Activated CD4-positive, alpha-beta T cell treated with anti-CD3 and anti-CD28 coated beads for 4 hours (primary cell): ENCODE measurements around the gene DIS3L2.
"Not testable (repeated sequence)": the region's sequence is repeated elsewhere in the genome, so short reads cannot be mapped to it uniquely, and the experiment has no call there.

Source experiments
- DNase-seq, 2 donors: peaks; one replicate each; pipeline ENCODE4 v3.0.0-alpha.2; 2020

Gene DIS3L2

DNA sequence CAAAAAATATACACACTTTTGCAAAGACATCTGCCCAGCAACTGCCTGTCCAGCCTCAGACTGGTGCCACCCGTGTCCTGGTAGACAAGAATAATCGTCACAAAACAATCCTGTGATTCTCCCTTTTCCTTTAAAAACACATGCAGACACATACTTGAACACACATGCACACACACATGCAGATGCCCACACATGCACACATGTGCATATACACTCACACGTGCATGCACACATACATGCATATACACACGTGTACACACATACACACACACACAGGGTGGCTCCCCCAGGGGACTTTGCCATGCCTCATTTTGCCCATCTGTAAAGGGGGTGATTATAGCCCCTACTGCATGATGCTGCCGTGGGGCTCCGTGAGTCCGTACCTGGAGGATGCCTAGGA is 392.1 kb downstream of the DIS3L2 start:
- no peak for DNase-seq

DNA sequence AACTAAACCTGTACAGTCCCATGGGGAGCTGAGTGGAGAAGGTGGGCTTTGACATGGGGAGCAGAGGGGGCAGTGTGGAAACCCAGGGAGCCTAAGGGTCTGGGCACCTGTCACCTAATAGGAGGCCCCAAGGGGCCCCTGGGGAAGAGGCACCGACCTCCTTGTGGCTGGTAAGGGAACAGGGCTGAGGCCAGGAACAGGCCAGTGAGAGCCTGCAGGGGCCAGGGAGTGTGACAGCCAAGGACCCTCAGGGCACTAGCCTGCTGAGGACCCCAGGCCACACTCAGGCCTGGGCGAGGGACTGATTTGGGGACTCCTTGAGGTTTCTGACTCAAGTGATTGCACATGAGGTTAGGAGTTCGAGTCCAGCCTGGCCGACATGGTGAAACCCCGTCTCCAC is 392.6 kb downstream of the DIS3L2 start:
- DNase-seq, result no peak

DNA sequence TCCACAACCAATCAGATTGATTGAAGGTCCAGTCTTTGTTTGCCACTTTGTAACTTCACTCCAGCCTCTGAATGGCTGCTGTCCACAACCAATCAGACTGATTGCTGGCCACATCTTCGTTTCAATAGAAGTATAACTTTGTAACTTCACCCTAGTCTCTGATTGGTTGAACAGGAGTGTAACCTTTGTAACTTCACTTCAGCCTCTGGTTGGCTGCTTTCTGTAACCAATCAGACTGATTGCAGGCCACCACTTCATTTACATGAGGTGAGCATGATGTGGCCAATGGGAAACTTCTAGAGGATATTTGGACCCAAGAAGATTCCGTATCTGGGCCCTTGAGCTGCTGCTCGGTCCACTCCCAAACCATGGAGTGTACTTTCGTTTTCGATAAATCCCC is 400.1 kb downstream of the DIS3L2 start:
- DNase-seq, result no peak

DNA sequence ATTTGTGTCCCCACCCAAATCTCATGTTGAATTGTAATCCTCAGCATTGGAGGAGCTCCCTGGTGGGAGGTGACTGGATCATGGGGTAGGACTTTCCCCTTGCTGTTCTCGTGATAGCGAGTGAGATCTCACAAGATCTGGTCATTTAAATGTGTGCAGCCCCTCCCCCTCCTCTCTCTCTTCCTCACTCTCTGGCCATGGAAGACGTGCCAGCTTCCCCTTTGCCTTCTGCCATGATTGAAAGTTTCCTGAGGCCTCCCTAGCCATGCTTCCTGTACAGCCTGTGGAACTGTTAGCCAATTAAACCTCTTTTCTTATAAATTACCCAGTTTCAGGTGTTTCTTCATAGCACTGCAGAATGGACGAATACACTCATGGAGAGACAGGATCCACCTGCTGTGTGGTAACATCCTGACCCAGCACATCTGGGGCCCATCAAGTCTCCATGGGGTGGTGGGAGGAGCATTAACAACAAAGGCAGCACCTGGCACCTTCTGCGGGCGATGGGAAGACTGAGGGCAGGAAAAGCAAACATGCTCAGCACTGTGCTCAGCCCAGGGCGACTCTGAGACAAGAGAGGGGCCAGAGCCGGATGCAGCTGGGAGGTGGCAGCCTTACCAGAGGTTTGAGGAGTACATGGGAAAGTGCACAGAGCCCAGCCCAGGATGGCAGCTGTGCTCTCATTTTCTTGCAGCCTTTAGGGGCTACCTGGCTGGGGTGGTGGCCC is 400.8 kb downstream of the DIS3L2 start:
- DNase-seq, result no peak

DNA sequence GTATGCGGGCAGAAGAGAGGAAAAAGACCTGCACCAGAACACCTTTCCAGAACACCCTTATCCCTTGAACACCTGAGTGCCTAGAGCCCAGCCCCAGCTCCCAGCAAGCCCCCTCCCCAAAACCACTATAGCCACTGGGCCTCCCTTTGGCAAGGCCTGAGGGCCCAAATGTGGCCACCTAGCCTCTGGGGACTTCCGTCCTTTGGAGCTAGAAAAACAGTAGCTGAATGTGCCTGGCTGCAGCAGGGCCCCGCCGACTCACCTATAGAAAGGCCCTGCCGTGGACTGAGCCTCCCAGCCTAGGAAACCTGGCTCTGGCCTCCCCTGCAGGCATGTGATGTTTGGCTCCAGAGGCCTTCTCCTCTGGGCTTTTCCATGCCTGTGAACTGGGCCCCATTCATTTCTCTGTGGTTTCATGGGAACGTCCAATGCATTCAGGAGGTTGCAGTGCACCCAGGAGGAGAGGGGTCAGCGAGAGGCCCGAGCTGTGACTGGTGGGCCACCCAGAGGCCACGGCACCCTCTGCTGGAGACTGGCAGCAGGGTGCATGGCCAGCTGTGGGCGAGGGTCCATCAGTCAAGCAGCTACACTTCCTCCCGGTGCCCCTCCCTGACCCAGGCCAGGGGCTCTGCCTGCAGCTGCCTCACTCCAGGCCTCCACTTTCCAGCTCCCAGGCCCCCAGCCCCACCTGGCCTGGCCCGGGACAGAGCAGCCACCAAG is 401.7 kb downstream of the DIS3L2 start:
- DNase-seq, result not testable (repeated sequence)

DNA sequence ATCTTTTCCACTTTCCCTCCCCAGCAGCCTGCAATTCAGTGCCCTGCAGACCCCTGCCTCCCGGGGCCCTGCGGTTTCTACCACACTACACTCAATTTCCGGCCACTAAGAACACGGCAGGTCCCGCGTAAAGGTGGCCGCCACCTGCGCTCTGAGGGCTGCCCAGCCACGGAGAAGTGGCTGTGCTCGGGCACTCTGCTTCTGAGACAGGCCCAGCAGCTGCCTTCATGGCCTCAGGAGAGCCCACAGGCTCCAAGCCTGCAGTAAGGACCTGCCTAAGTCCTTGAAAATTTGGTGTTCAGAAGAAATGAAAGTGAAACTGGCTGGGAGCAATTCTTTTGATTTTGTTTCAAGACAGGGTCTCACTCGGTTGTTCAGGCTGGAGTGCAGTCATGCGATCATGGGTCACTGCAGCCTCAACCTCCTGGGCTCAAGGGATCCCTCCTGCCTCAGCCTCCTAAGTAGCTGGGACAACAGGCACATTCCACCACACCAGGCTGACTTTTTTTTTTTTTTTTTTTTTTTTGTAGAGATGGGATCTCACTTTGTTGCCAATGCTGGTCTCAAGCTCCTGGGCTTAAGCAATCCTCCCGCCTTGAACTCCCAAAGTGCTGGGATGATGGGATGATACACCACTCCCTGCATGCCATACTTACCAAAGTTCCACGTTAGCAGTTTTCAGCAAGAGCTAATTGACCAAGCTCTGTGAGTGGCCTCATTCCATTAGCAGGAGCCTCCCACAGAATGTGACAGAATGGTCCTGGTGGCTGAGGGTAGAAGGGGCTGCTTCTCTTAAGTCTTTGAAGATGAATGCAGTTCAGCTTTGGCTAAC is 402.5 kb downstream of the DIS3L2 start:
- no peak for DNase-seq

DNA sequence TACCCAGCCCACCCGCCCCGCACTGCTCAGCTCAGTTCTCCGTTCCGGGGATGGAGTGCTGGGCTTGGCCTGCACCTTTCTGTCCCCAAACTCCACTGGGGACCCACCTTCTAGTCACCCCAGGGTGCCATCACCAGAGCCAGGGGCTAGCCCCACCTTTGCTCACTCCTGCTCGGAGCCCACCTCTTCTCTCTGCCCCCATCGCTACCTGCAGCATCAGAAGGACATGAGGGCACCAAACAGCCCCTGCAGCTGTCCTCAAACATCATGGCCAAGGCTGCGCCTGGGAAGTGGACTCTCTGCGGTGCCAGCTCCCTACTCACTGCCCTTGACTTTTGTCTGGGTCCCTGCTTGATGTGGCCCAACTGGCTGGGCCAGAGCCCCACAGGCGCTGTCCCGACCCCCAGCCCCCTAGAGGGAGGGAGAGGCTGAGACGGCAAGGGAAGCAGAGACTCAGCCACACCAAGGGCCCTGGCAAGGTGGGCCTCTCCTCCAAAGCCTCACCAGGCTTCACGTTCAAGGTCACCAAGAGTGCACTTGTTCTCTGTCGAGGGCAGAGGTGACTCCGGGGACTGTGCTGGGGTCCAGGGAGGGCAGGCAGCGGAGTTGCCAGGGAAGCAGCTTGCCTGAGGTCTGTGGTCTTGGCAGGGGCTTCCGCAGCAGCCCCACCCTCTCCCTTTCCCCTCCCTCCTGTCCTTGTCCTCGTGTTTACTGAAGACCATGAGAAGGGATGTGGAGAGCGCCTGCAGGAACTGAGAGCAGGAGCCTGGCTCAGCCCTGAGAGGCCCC is 403.5 kb downstream of the DIS3L2 start:
- not testable (repeated sequence) for DNase-seq

DNA sequence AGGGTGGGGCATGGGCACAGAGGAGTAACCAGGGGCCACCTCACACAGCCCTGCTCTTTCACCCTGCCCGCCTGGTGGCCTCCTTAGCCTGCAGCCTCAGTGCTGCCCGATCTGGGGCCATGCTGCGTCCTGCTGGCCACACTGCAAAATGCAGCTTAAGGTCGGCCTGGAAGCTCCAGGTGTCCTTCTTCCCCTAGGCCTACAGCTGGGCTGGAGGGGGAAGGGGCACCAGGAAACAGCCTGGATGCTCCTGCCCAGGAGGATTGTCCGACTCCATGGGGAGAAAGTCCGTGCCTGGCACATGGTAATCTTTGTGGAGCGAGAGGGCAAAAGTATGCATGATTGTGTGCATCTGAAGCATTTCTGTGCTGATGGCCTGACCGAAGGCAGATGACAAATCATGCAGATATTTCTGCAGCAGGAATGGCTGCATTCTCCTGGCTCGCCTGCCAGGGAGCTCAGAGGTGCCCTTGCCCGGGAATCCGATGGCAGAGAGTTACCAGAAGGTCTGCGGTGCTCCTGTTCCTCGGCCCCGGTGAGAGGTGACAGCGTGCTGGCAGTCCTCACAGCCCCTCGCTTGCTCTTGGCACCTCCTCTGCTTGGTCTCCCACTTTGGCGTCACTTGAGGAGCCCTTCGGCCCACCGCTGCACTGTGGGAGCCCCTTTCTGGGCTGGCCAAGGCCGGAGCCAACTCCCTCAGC is 404.3 kb downstream of the DIS3L2 start:
- no peak for DNase-seq

DNA sequence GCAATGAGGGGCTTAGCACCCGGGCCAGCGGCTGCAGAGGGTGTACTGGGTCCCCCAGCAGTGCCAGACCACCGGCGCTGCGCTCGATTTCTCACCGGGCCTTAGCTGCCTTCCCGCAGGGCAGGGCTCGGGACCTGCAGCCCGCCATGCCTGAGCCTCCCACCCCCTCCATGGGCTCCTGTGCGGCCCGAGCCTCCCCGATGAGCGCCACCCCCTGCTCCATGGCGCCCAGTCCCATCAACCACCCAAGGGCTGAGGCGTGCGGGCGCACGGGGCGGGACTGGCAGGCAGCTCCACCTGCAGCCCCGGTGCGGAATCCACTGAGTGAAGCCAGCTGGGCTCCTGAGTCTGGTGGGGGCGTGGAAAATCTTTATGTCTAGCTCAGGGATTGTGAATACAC is 404.9 kb downstream of the DIS3L2 start:
- not testable (repeated sequence) for DNase-seq

DNA sequence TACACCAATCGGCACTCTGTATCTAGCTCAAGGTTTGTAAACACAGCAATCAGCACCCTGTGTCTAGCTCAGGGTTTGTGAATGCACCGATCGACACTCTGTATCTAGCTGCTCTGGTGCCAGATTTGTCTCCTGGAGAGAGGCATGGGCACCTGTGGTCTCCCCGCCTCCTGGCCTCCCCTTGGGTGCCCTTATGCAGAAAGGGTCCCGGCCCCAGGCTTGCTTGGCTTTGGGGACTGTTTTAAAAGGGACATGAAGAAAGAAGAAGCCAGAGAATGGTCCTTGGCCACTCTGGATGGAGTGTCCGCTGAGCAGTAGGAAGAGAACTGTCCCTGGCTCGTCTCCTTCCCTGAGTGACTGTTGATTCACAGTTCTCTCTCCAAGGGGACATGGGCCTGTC is 405.5 kb downstream of the DIS3L2 start:
- no peak for DNase-seq

DNA sequence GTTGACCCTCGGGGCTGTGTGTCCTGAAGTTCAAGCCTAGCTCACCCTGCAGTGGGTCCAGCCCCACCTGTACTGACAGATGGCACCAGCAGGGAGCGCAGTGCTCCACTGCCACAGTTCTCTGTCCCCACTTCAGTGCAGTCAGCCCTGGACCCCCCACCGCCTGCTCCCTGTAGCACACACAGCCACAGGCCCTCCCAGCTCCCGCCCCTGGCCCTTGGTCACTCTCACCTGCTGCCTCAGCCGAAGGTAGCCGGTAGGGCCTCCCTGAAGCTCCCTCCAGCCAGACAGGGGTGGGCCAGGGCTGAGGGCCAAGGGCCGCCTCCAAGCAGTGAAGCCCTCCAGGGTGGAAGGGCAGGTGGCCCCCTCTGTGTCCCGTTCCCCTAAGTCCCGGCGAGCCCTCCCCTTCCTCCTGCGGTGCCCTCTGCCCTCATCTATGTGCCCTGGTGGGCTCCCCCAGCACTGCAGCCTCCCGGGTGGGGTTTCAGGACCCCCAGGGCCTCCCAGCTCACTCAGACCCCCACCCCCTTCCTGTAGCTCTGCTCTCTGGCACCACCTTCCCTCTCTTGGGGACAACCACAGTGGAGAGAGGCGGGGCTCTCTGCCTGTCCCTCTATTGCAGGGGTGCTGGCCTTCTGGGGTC is 406.2 kb downstream of the DIS3L2 start:
- no peak for DNase-seq

DNA sequence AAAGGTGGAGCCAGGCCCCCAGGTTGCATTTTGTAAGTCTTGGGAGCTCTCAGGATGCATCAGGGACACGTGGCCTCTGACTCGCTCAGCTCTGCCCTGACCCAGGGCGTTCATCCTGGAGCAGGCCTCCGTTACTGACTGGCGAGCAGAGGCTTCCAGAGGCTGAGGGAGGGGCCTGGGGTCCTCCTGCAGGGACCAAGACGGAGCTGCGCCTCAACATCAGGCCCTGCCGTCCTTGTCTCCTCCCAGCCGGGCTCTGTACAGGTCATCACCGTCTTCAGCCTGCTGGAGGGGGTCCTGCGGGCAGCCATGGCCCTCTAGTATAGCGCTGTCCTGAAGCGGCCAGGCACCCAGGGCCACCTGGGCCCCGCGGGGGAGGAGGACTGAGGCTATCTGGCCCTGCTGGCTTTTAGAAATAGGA is 406.8 kb downstream of the DIS3L2 start:
- no peak for DNase-seq

DNA sequence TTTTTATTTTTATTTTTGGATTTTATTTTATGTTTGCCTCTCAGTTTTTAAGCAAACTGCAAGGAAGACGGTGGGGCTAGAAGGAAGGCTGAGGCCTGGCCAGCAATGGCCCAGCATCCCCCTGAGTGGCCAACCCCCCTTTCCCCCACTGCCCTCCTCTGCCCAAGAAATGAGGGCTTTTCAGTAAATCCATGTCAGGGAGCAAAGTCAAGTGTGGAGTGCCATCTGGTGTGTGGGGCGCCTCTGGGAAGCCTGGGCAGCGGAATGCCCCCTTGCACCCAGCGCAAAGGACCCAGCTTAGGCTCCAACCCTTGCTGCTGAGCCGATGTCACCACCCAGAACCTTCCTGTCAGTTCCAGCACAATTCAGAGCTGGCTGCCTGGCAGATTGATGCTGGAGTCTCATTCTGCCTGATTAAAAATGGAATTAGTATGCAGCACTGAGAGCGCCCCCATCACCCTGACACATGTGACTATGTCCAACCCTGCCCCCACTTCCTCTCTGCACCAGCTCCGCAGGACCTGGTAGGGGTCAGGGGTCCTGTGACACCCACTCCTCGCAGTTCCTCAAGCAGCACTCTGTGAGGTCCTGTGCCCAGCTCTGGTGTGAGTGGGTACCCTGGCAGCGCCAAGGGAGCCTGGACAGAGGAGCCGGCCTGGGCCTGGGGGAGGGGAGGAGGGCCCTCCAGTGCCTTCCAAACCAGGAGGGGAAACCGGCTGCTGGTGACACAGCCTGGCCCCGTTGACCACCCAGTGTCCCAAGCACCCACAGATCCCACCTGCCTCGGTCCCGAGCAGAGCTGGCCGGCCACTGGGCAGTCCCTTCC is 407.8 kb downstream of the DIS3L2 start:
- no peak for DNase-seq

DNA sequence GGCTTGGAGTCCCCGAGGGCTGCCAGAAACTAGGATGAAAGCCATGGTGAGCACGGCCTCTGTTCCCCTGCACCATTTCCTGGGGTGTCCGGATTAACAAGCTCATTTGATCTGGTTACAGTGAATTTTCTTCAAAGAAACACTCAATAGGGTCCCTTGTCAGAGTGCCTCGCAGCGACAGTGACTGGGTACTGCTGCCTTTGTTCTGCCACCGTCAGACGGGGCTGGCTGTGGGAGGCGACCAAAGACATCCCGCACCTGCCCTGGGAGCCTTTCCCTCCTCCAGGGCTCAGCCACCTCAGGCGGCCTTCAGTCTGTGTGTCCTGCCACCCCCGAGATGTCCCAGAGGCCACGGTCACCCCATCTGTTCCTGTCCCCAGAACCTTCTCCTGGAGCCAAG is 408.5 kb downstream of the DIS3L2 start:
- not testable (repeated sequence) for DNase-seq

DNA sequence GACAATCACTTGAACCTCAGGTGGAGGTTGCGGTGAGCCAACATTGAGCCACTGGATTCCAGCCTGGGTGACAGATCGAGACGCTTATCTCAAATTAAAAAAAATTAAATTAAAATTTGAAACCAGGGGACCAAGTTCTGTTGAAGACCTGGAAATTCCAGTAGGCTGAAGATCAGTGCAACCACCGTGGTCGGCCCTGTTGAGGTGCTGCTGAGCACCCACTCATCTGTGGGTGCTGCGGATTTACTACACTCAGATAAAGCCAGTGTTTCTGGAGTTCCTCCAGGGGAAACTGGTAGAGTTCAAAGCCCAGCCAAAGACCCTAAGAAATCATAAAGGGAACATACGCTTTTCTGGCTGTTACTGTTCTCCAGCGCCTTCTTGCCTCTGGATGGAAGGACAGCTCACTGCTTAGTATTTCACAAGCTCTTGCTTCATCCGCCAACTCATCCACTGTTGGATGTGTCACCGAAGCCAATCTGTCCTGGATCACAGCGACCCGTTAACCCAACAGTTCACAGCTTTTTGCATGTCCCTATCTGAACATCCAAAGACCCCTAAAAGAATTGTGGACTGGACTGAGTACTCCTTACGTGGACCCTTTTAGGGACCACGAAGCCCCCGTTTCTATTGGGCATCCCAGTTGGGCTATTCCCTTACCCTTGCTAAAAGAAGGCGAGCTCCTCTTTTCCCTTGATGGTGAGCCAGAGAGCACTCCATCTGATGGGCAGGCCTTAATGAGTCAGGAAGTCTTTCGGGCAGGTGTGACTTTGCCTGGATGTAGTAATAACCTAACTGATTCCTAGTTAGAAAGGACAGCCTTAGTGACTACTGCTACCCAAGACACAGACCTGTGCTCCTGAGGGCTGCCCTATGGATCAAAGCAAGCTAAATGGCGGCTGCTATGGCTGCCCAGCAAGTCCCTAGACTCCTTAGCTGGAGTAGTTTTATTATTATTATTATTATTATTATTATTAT is 411.0 kb downstream of the DIS3L2 start:
- no peak for DNase-seq

DNA sequence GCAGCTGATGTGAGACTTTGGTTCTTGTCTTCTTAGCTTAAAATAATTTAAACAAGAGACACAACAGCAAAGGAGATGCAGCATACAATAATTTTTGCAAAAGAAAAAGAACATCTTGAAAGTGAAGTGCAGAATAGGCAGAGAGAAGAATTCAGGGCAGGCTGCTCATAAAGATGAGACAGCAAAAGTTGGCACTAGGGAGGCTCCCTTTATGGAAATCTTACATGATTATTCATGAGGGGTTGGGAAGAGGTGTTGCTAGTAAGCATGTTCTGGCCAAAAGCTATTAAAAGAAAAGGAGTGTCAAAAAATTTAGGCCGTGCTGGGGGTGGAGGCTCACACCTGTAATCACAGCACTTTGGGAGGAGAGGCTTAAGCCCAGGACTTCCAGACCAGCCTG is 412.8 kb downstream of the DIS3L2 start:
- DNase-seq, result no peak

DNA sequence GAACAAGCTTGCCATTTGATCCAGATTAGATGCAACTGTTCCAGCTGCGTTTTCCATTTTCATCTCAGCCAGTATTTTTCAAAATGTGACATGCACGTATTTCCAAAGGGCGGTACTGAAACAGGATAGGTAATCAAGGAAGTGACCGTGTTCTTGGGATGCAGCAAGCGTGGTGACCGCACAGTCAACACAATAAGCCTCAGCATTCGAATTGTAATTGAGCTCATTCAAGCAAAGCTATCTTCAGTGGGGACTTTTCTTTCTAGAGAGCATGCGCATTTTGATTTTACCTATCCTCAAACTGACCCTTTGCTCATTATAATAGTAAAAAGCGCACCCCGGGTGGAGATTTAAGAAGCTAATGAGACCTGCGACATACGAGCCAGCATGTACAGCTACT is 413.7 kb downstream of the DIS3L2 start:
- no peak for DNase-seq

DNA sequence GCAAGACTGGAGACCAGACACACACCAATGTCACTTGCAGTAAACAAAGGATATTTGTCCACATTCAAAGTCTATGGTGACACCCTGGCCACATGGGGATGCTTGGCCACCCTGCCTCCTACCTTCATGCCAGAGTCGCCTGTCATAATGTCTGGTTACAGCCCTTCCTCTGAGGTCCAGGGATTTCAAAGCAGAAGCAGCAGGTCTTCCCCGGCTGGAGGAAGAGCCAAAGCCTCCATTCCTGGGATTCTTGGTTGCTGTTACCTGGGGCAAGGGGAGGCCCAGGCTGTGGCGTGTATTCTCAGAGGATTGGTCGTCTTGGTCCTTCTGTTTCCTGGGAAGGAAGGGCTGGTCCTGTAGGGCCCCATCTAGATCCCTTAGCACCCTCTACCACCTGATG is 414.7 kb downstream of the DIS3L2 start:
- no peak for DNase-seq

DNA sequence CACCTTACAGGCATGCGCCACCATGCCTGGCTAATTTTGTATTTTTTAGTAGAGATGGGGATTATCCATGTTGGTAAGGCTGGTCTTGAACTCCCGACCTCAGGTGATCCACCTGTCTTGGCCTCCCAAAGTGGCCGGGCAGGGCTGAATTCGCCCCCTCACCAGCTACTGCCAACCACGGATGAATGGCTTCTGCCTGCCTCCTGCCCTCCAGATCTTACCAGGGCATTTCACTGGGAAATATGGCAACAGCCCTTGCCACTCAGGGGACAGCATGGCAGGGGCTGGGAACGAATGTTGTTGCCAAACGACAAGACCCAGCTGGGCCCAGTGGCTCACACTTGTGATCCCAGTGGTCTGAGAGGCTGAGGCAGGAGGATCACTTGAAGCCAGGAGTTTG is 415.2 kb downstream of the DIS3L2 start:
- no peak for DNase-seq

DNA sequence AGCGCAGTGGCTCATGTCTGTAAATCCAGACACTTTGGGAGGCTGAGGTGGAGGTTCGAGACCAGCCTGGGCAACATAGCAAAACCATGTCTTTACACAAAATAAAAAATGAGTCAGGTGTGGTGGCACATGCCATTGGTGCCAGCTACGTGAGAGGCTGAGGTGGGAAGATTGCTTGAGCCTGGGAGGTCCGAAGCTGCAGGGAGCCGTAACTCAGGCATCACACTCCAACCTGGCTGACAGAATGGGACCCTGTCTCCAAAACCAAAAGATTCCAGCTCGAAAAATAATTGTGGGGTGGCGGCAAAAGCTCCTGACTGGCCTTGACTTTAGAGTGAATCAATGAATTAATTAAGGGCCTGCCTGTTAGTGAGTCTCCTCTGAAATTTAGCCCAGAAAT is 415.8 kb downstream of the DIS3L2 start:
- no peak for DNase-seq
